Effector CD8-positive, alpha-beta T cell (primary cell): ENCODE results near the gene FAM20C.
"Not testable (repeated sequence)": the region's sequence is repeated elsewhere in the genome, so short reads cannot be mapped to it uniquely, and the experiment has no call there.

Experiments used
- DNase-seq: peaks from one replicate; lab custom pipeline; 2025; lab: John Stamatoyannopoulos, UW

FAM20C gene

DNA sequence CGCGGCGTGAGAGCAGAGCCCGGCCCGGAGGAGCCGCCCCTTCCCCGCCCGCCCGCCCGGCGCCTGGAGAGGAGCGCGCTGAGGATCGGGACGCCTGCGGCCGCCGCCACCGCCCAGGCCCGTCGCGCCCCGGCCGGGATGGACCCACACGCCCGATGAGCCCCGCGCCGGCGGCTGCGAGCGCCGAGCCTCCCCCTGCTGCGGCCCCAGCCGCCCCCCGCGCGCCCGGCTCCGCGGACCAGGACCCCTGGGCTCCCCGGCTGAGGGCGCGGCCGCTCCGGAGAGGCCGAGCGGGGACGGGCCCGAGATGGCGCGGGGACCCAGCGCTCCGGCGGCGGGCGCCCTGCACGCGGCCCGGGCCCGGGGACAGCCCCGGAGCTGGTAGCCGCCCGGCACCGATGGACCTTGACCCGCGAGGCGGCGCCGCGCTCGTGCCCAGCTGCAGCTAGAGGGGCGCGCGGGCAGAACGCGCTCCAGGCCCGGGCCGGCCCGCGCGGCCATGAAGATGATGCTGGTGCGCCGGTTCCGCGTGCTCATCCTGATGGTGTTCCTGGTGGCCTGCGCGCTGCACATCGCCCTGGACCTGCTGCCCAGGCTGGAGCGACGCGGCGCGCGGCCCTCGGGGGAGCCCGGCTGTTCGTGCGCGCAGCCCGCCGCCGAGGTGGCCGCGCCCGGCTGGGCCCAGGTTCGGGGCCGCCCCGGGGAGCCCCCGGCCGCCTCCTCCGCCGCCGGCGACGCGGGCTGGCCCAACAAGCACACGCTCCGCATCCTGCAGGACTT lies 520 bp downstream of the FAM20C start:
- DNase-seq: no peak

DNA sequence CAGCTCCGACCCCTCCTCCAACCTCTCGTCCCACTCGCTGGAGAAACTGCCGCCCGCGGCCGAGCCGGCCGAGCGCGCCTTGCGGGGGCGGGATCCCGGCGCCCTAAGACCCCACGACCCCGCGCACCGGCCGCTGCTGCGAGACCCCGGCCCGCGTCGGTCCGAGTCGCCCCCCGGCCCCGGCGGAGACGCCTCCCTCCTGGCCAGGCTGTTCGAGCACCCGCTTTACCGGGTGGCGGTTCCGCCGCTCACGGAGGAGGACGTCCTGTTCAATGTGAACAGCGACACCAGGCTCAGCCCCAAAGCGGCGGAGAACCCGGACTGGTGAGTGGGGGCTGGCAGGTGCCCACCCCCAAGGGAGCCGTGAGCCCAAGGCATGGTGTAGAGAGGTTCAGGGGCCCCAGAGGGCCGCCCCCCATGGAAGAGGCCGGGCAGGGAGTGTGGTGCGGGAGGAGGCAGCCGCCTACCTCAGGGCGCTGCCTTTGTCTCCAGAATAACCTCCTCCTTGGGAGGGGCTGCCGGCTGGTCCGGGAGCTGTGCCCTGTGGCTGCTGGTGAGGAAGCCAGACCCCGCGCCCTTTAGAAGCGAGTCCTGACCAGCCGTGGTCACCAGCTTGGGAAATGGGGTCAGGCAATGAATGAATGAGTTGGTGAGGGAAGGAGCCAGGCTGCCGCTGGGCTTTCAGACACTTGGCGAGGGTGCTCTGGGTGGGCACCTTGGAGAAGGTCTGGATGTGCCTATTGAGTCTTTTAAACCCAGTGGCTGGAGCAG lies 1.3 kb downstream of the FAM20C start:
- DNase-seq: no peak

DNA sequence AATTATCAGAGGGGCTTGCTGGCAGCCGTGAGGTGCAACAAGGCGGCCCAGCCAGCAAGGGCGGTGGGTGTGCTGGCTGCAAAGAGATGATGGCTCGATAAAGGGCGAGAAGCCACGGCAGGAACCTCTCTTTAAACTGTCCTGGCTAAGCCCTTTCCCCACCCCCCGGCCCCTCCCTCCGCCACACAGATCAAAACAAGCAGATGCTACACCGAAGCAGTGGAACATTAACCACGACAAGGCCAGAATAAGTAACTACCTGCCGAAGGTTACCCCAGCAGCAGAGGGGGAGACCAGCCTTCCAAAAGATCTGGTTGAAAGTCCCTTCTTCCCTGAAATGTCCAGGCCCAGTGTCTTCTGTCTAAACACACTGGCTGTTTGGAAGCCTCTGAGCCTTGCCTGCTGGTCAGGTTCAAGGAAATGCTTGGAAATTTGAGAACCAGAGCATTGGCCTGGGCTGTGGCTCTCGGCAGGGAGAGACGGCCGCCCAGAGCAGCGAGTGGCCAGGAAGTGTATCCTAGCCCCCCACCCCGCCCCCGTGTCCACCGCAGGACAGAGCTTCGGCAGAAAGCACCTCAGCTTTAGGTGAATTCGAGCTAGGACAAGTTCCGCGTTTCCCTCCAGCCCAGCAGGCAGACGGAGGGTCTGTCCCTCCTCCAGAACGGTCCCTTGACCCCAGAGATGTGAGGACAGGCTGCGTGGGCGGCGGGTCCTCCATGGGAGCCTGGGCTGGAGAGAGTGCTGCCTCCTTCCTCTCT lies 2.1 kb downstream of the FAM20C start:
- no peak for DNase-seq

DNA sequence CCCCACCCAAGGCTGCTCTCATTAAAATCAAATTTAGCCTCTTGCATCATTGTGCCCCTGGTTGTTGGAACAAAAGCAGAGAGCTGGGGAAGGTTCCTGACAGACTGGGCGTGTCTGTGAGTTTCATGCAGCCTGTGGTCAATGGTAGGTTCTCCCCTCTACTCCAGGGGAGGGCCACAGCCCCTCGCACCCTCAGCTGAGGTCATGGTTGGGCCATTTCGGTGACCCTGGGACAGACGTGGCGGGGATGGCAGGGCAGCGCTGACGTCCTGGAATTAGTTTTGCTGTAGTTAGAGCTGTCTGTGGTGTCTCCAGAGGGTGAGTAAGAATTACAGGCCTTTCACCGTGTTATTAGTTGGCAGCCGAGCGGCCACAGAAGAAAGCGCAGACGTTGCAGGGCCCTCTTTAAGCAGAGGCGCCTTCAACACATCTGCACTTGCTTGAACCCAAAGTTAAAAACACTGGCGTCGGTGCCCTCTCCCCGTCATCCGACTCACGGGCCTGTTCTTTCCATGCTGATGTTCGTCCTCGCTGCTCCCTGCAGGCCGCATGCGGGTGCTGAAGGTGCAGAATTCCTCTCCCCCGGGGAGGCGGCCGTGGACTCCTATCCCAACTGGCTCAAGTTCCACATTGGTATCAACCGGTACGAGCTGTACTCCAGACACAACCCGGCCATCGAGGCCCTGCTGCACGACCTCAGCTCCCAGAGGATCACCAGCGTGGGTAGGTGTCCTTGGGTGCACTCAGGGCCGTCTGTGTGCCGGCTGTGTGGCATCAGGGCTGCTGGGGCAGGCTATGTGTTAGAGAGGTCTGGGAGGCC lies 2.8 kb downstream of the FAM20C start:
- no peak for DNase-seq

DNA sequence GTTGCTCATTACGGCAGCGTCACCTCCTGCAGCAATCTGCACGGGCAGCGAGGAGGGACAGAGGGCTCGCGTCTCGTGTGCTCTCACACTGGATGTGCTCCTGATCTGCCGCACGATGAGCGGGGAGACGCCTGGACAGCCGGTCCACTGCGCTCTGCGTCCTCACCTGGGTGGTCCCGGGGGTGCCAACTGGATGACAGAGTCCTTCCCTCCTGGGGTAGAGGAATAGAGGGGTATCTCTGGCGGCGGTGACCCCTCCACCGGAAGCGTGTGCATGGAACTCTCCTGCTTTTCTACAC lies 3.4 kb downstream of the FAM20C start:
- DNase-seq: no peak

- DNase-seq: no peak
Observed at GRCh38 chr7:196283-196682, 3.9 kb downstream of the FAM20C start.

GRCh38 chr7:196778-197321 lies 4.5 kb downstream of the FAM20C start:
- no peak for DNase-seq

- DNase-seq: no peak
Observed at GRCh38 chr7:197413-198335, 5.3 kb downstream of the FAM20C start.

GRCh38 chr7:199483-200249 lies 7.3 kb downstream of the FAM20C start:
- no peak for DNase-seq

DNA sequence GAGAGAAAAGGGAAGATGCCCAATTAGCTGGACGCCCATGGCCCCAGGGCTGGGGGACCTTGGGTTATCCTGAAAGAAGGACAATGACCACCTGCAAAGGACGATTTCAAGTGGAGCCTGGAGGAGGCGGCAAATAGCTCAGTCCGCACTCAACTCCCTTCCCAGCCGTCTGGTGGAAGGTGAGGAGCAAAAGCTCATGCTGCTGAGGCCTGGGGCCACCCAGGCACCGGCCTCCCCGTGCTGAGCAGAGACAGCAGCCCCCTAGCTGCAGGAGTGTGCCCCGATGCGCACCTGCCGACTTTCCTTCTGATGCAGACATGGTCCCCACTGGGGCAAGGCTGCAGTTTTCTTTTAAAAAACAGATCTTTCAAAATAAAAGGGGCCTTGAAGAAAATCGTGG lies 7.9 kb downstream of the FAM20C start:
- DNase-seq: no peak

DNA sequence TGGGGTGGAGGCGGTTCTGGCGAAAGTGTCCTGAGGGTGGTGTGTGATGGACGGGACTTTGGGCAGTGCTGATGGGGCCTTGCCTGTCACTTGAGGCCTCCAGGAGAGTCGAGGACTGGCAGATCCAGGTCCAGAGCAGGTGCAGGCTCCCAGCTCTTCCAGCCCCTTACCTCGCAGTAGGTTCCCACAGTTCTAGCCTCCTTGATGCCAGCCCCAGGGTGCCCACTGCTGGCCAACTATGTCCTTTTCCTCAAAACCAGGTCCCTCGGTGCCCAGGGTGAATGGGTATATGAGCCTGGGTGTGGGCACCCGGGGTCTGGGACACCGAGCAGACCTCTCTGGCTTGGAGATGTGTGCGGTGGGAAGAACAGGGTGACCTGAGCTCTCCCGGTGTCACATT lies 8.3 kb downstream of the FAM20C start:
- DNase-seq: no peak

GRCh38 chr7:204326-204725 lies 12.0 kb downstream of the FAM20C start:
- no peak for DNase-seq

- DNase-seq: no peak
Observed at GRCh38 chr7:205115-206010, 13.0 kb downstream of the FAM20C start.

DNA sequence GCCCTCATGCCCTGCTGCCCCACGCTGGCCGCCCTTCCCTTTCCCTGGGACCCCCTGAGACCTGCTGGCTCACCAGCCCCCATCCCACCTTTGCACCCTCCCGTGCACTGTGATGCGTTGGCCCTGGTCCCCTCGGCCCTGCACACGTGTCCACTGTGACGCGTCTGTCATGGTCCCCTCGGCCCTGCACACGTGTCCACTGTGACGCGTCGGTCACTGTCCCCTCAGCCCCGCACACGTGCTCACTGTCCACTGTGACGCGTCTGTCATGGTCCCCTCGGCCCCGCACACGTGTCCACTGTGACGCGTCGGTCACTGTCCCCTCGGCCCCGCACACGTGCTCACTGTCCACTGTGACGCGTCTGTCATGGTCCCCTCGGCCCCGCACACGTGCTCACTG lies 14.0 kb downstream of the FAM20C start:
- DNase-seq: not testable (repeated sequence)

DNA sequence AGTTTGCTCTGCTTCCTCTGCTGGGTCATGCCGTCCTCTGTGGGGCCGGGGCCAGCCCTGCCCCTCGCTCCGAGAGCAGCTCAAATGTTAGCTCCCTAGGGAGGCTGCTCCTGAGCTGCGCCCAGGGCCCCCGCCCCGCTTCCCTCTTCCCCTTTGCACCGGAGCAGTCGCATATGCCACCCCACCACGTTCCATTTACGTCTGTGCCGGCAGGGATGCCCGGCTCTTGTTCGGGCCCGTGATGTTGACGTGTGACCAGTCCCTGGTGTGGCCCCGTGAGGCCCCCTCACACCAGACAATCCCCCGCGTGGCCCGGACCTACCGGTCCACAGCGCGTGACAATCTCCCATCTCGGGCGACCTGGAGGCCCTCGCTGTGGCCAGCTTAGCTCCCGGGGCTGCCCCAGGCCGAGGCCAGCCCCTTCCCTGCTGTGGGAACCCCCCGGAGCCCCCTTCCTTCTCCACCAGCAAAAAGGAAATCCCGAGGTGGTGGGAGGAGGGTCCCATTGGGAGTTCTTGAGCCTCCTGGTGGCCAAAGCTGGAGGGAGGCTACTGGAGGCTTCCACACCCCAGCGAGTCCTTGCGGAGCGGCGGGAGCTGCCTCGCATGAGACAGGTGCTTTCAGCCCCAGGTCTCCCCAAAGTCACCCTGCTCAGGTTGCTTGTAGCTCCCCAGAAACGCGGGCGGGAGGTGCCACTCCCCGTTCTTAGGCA lies 15.2 kb downstream of the FAM20C start:
- DNase-seq: no peak

GRCh38 chr7:208130-208673 lies 15.8 kb downstream of the FAM20C start:
- DNase-seq: no peak

DNA sequence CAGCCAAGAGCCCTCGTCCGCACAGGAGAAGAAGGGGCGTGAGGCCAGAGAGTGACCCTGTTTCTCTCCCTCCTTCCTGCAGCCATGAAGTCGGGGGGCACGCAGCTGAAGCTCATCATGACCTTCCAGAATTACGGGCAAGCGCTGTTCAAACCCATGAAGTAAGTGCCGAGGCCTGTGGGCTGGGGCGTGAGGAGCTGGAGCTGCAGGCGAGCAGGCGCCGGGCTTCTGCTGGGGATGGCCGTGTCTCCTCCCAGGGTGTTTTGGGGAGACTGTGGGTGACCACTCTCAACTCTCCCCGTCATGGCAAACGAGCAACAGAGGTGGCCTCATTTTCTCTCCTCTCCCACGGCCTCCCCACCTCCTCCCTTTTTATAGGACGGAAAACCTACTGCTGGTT lies 16.4 kb downstream of the FAM20C start:
- no peak for DNase-seq

- no peak for DNase-seq
Observed at GRCh38 chr7:209416-209815, 17.0 kb downstream of the FAM20C start.
